Measurements from ENCODE around the gene CSRNP3.

The CSRNP3 gene

GRCh38 chr2:165505514-165505913, 36.0 kb downstream of the CSRNP3 start:
- TF ChIP-seq CTCF (conservative IDR thresholded peaks at IDR 0.05; ENCODE audit: low read depth, low read length) = no peak
- no peak overlapping the region for H3K4me3 ChIP-seq (ENCODE audit: low read depth, low read length)
- no peak for DNase-seq (ENCODE audit: low read depth)

- TF ChIP-seq CTCF (conservative IDR thresholded peaks at IDR 0.05; ENCODE audit: low read depth, low read length) = no peak
- DNase-seq (ENCODE audit: low read depth) = no peak
- H3K4me3 ChIP-seq (ENCODE audit: low read depth, low read length) = no peak overlapping the region
Measured at GRCh38 chr2:165508927-165509326, 39.4 kb downstream of the CSRNP3 start.

GRCh38 chr2:165513479-165513878, 44.0 kb downstream of the CSRNP3 start:
- no peak for DNase-seq (ENCODE audit: low read depth)
- no peak overlapping the region for H3K4me3 ChIP-seq (ENCODE audit: low read depth, low read length)
- TF ChIP-seq CTCF (conservative IDR thresholded peaks at IDR 0.05; ENCODE audit: low read depth, low read length) = no peak

- no peak for DNase-seq (ENCODE audit: low read depth)
- no peak for TF ChIP-seq CTCF (conservative IDR thresholded peaks at IDR 0.05; ENCODE audit: low read depth, low read length)
- H3K4me3 ChIP-seq (ENCODE audit: low read depth, low read length) = no peak overlapping the region
Measured at GRCh38 chr2:165518611-165519010, 49.1 kb downstream of the CSRNP3 start.

GRCh38 chr2:165522719-165523118, 53.2 kb downstream of the CSRNP3 start:
- TF ChIP-seq CTCF (conservative IDR thresholded peaks at IDR 0.05; ENCODE audit: low read depth, low read length) = no peak
- no peak overlapping the region for H3K4me3 ChIP-seq (ENCODE audit: low read depth, low read length)
- no peak for DNase-seq (ENCODE audit: low read depth)

GRCh38 chr2:165524720-165525119, 55.2 kb downstream of the CSRNP3 start:
- no peak for TF ChIP-seq CTCF (conservative IDR thresholded peaks at IDR 0.05; ENCODE audit: low read depth, low read length)
- no peak overlapping the region for H3K4me3 ChIP-seq (ENCODE audit: low read depth, low read length)
- DNase-seq (ENCODE audit: low read depth) = no peak

- H3K4me3 ChIP-seq (ENCODE audit: low read depth, low read length) = no peak overlapping the region
- DNase-seq (ENCODE audit: low read depth) = no peak
- TF ChIP-seq CTCF (conservative IDR thresholded peaks at IDR 0.05; ENCODE audit: low read depth, low read length) = no peak
Measured at GRCh38 chr2:165528691-165529090, 59.2 kb downstream of the CSRNP3 start.
